Activated B cell treated with CpG ODN at 0.5 μM for 24 hours (primary cell): ENCODE measurements around the gene FURIN. TPM values are rescaled to one million over a fixed set of nuclear protein-coding genes. Genes with fewer than 3 reads are reported as not detected.
A peak's percentile ranks its signal among the peaks of the same experiment; 100 is the strongest.
"Not testable (repeated sequence)": the region's sequence is repeated elsewhere in the genome, so short reads cannot be mapped to it uniquely, and the experiment has no call there.

Experiments
- ATAC-seq: fragments of 200-7000 bp; cut with Tn5 transposase; one replicate; pipeline ENCODE4 v1.10.0; 2021; ENCODE audit warnings: low read depth, mild to moderate bottlenecking, moderate library complexity
- CTCF ChIA-PET: fragments of 350-600 bp; sonication (Branson Sonifier 250); formaldehyde crosslinking; loops from one replicate; lab custom pipeline; 2021; ENCODE audit warnings: antibody characterized with exemption; lab: Charles Lee
- POLR2A ChIA-PET: fragments of 350-600 bp; sonication (Branson Sonifier 250); formaldehyde crosslinking; loops from one replicate; lab custom pipeline; 2021; ENCODE audit warnings: antibody characterized with exemption; lab: Charles Lee
- DNase-seq: peaks from one replicate; pipeline ENCODE4 v3.0.0; 2022
- H3K27ac Mint-ChIP-seq: one replicate; pipeline ENCODE4 v1.8.0; 2020; ENCODE audit warnings: mixed read lengths
- H3K27me3 Mint-ChIP-seq: one replicate; pipeline ENCODE4 v1.8.0; 2021; ENCODE audit warnings: mixed read lengths
- H3K36me3 Mint-ChIP-seq: one replicate; pipeline ENCODE4 v1.8.0; 2021; ENCODE audit warnings: low read depth, mixed read lengths
- H3K4me1 Mint-ChIP-seq: one replicate; pipeline ENCODE4 v1.8.0; 2021; ENCODE audit warnings: mixed read lengths
- H3K4me3 Mint-ChIP-seq: one replicate; pipeline ENCODE4 v1.8.0; 2020; ENCODE audit warnings: mild to moderate bottlenecking, mixed read lengths
- H3K9me3 Mint-ChIP-seq: one replicate; pipeline ENCODE4 v1.8.0; 2020; ENCODE audit warnings: mixed read lengths
- intact Hi-C: fragments of 100-400 bp; cut with micrococcal nuclease; formaldehyde crosslinking; loops from one replicate; pipeline ENCODE4 v1.15.1; 2024
- total RNA-seq: library from RNA; stranded (reverse); gene quantifications from 2 replicates; pipeline ENCODE4 v1.2.3, GENCODE V29; 2022
- TF ChIP-seq, protein P1 (sequence below): fragments of 200-600 bp; IDR thresholded peaks from one replicate; pipeline ENCODE4 v1.8.0; 2022; ENCODE audit warnings: antibody characterized with exemption, mild to moderate bottlenecking

FURIN gene
- total RNA-seq, 1 donor from 2014 or later = 46.5 TPM

DNA sequence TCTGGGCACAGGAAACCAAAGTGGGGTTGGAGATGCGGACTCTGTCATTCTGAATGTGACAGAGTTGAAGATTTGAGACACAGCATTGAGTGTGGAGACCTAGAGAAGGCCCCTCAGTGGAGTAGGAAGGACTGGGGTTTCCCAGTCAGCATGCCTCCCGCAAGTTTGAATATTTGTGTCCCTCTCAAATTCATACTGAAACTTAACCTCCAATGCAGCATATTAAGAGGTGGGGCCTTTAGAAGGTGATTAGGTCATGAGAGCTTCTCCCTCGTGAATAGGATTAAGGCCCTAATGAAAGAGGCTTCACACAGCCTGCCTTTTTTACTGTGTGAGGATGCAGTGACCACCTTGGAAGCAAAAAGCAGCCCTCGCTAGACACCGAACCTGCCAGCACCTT lies 56.0 kb downstream of the FURIN start:
- TF ChIP-seq, protein P1, sequence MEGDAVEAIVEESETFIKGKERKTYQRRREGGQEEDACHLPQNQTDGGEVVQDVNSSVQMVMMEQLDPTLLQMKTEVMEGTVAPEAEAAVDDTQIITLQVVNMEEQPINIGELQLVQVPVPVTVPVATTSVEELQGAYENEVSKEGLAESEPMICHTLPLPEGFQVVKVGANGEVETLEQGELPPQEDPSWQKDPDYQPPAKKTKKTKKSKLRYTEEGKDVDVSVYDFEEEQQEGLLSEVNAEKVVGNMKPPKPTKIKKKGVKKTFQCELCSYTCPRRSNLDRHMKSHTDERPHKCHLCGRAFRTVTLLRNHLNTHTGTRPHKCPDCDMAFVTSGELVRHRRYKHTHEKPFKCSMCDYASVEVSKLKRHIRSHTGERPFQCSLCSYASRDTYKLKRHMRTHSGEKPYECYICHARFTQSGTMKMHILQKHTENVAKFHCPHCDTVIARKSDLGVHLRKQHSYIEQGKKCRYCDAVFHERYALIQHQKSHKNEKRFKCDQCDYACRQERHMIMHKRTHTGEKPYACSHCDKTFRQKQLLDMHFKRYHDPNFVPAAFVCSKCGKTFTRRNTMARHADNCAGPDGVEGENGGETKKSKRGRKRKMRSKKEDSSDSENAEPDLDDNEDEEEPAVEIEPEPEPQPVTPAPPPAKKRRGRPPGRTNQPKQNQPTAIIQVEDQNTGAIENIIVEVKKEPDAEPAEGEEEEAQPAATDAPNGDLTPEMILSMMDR = no peak
- intact Hi-C loops = no loop called here
- H3K27ac Mint-ChIP-seq = peak overlapping the region; percentile 30
- no peaks in the 10 kb centered on the region for H3K27me3 Mint-ChIP-seq
- ATAC-seq = peak; percentile 83
- no peak for DNase-seq
- peaks cover 12% of the 10 kb centered on the region for H3K4me1 Mint-ChIP-seq
- no peak overlapping the region for H3K4me3 Mint-ChIP-seq
- ChIA-PET CTCF (no interaction called here), POLR2A (interaction anchor here (1.8 to 2.1 kb wide), 2 partner anchors 8 to 21 kb away, joined by 7 to 8 read pairs; partner anchors contain the start of genes HDDC3 and MAN2A2)
- no peaks in the 10 kb centered on the region for H3K9me3 Mint-ChIP-seq
- peaks cover 23% of the 10 kb centered on the region for H3K36me3 Mint-ChIP-seq

DNA sequence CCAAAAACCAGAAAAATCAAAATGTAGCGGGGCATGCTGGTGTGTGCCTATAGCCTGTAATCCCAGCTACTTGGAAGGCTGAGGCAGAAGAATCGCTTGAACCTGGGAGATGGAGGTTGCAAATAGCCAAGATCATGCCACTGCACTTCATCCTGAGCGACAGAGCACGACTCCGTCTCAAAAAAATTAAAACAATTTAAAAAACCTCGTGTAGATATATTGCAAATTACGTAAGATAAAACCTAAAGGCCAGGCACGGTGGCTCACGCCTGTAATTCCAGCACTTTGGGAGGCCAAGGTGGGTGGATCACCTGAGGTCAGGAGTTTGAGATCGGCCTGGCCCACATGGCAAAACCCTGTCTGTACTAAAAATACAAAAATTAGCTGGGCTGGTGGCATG lies 58.4 kb downstream of the FURIN start:
- POLR2A ChIA-PET = interaction anchor here (1.0 to 1.2 kb wide), 2 partner anchors 8 to 24 kb away, joined by 3 read pairs; partner anchors contain the start of genes MAN2A2 and UNC45A
- intact Hi-C loops, H3K4me3 Mint-ChIP-seq, H3K9me3 Mint-ChIP-seq, DNase-seq, H3K27me3 Mint-ChIP-seq, H3K27ac Mint-ChIP-seq, CTCF ChIA-PET, H3K36me3 Mint-ChIP-seq, ATAC-seq: not testable (repeated sequence)
- H3K4me1 Mint-ChIP-seq = peaks cover 34% of the 10 kb centered on the region

DNA sequence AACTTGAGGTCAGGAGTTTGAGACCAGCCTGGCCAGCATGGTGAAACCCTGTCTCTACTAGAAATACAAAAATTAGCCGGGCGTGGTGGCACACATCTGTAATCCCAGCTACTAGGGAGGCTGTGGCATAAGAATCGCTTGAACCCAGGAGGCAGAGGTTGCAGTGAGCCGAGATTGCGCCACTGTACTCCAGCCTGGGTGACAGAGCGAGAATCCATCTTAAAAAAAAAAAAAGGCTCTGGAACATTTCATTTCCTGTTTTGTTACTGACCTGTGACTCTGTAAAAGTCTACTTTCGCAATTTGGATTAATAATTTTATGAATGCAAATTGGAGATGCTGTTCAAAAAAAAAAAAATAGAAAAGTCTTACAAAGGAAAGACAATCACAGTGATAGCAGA lies 59.7 kb downstream of the FURIN start:
- DNase-seq, ATAC-seq, H3K9me3 Mint-ChIP-seq, CTCF ChIA-PET, H3K36me3 Mint-ChIP-seq, H3K27ac Mint-ChIP-seq, H3K27me3 Mint-ChIP-seq, H3K4me3 Mint-ChIP-seq, intact Hi-C loops: not testable (repeated sequence)
- peaks cover 40% of the 10 kb centered on the region for H3K4me1 Mint-ChIP-seq
- POLR2A ChIA-PET = interaction anchor here (0.7 to 8.7 kb wide), 2 partner anchors 27 to 246 kb away, joined by 16 to 213 read pairs; partner anchors contain the start of gene MAN2A2

DNA sequence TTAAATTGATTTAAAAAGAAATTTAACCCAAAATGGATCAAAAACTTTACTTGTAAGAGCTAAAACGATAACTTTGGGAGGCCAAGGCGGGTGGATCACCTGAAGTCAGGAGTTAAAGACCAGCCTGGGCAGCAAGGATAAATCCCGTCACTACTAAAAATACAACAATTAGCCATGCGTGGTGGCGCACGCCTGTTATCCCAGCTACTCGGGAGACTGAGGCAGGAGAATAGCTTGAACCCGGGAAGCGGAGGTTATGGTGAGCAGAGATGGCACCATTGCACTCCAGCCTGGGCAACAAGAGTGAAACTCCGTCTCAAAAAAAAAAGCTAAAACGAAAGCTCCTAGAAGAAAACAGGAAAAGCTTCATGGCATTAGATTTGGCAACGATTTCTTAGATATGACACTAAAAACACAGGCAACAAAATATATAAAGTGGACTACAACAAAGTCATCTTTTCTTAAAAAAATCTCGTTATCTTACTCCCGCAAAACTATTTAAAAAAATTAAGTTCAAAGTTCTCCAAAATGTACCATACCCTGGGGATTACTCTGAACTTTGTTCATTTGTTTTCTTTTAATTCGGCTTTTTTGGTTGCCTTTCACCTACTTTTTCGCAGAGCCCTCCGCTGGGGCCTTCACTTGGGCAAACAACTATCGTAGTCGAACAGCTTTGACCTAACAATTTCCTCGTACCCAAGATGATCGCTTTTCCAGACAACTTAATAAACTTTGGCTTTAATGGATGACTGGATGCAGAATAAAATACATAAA lies 61.0 kb downstream of the FURIN start:
- DNase-seq = no peak
- POLR2A ChIA-PET = interaction anchor here (0.6 to 8.7 kb wide), 12 partner anchors 9 to 870 kb away, joined by 3 to 213 read pairs (median 5); partner anchors contain the start of genes FES, IQGAP1, MAN2A2 and RCCD1
- H3K36me3 Mint-ChIP-seq = peaks cover 3% of the 10 kb centered on the region
- H3K9me3 Mint-ChIP-seq = no peaks in the 10 kb centered on the region
- CTCF ChIA-PET = interaction anchor here (1.0 to 8.7 kb wide), 3 partner anchors 30 to 567 kb away, joined by 3 to 193 read pairs (median 55); partner anchors contain the start of genes FES and MAN2A2
- H3K4me3 Mint-ChIP-seq = peak overlapping the region; percentile 96
- no peak for ATAC-seq
- H3K27ac Mint-ChIP-seq = peak overlapping the region; percentile 97
- H3K27me3 Mint-ChIP-seq = no peaks in the 10 kb centered on the region
- peaks cover 41% of the 10 kb centered on the region for H3K4me1 Mint-ChIP-seq
- TF ChIP-seq, protein P1 = no peak
- intact Hi-C loops = loop anchor here (5.0 kb wide), 5 partner anchors 262 to 827 kb away; partner anchors contain the start of genes CIB1, GDPGP1 and IDH2

DNA sequence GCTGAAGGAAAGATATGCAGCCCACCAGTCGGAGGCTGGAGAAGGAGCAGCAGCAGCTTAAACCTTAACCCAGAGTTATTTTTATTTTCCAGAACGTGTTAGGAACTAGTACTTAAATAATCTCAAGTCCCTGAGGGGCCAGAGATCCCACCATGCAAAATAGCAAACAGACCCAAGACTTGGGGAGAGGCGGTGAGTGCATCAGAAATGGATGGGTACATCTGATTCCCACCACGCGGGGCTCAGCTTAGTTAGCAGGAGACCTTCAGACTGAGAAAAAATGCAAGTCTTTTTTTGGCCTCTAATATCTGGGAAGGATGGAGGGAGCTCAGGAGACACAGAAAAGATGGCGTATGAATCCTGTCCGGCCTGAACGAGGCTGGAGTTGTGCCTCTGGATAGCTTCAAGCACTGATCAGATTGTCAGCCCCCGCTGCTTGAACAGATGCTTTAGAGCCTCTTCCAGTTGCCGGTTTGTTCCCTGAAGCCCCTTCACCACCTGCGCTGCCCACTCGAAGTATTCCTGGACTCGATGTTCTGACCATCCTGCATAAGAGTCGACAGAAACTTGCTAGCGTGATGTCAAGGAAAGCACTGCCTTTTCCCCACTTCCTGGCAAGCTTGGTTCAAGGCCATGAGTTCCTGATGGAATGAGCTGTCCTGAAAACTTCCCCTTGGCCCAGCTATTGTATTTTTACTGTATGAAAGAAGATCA lies 62.6 kb downstream of the FURIN start:
- H3K4me1 Mint-ChIP-seq = peaks cover 44% of the 10 kb centered on the region
- TF ChIP-seq, protein P1 = no peak
- H3K27ac Mint-ChIP-seq = peak overlapping the region; percentile 97
- peak overlapping the region; percentile 96 for H3K4me3 Mint-ChIP-seq
- intact Hi-C loops = loop anchor here (5.0 kb wide), 5 partner anchors 264 to 829 kb away; partner anchors contain the start of genes CIB1, GDPGP1 and IDH2
- ChIA-PET CTCF (interaction anchor here (0.6 to 8.7 kb wide), 20 partner anchors 13 to 630 kb away, joined by 3 to 193 read pairs (median 4); partner anchors contain the start of genes FES, MAN2A2 and RCCD1), POLR2A (interaction anchor here (0.5 to 8.7 kb wide), 23 partner anchors 8 to 1369 kb away, joined by 3 to 213 read pairs (median 5); partner anchors contain the start of genes AP3S2, BLM, CRTC3 and FES)
- ATAC-seq = no peak
- no peak for DNase-seq
- no peaks in the 10 kb centered on the region for H3K9me3 Mint-ChIP-seq
- H3K27me3 Mint-ChIP-seq = no peaks in the 10 kb centered on the region
- H3K36me3 Mint-ChIP-seq = peaks cover 3% of the 10 kb centered on the region
